IMR-90 (cell line): Measurements from ENCODE around the gene CINP. TPM values are rescaled to one million over a fixed set of nuclear protein-coding genes. Genes with fewer than 3 reads are reported as not detected.

Experiments
- ATAC-seq: fragments of 200-7000 bp; cut with Tn5 transposase; 2 replicates; pipeline ENCODE4 v1.9.1; 2020; ENCODE audit warnings: low read depth, mild to moderate bottlenecking, moderate library complexity
- BruUV-seq: library from RNA; stranded (reverse); fragments of 400-500 nt; replicated peaks from 2 replicates; lab custom pipeline; 2021; lab: Mats Ljungman, UMichigan
- CTCF ChIA-PET: fragments of 300-600 bp; formaldehyde crosslinking; extraction: SDS; loops from one replicate; lab custom pipeline; 2021; ENCODE audit warnings: antibody characterized with exemption; lab: Yijun Ruan, JAX
- POLR2A ChIA-PET: fragments of 300-600 bp; sonication (Branson Sonifier 250); formaldehyde crosslinking; loops from one replicate; lab custom pipeline; 2022; ENCODE audit warnings: antibody characterized with exemption; ENCODE audit not compliant: unreplicated experiment; lab: Charles Lee
- DNase-seq: peaks from one replicate; pipeline ENCODE4 v3.0.0; 2013
- H2AFZ ChIP-seq: replicated peaks from 2 replicates; pipeline ENCODE3; 2013; ENCODE audit warnings: low read length, mild to moderate bottlenecking; ENCODE audit not compliant: poor library complexity
- H2AK5ac ChIP-seq: 2 replicates; pipeline ENCODE4 v1.6.1; 2013; ENCODE audit warnings: low read depth, low read length, inconsistent platforms
- H2AK9ac ChIP-seq: replicated peaks from 2 replicates; pipeline ENCODE3; 2013; ENCODE audit warnings: mild to moderate bottlenecking, low read depth, low read length, moderate library complexity; ENCODE audit not compliant: poor library complexity
- H2BK120ac ChIP-seq: 2 replicates; pipeline ENCODE4 v1.6.1; 2013; ENCODE audit warnings: low read depth, low read length, inconsistent platforms
- H2BK15ac ChIP-seq: 3 replicates; pipeline ENCODE4 v1.6.1; 2013; ENCODE audit warnings: low read depth, low read length, inconsistent platforms
- H2BK20ac ChIP-seq: 2 replicates; pipeline ENCODE4 v1.6.1; 2013; ENCODE audit warnings: low read depth, mild to moderate bottlenecking, inconsistent platforms, low read length, moderate library complexity
- H2BK5ac ChIP-seq: 2 replicates; pipeline ENCODE4 v1.6.1; 2013; ENCODE audit warnings: mild to moderate bottlenecking, low read depth, low read length, inconsistent platforms; ENCODE audit not compliant: poor library complexity, severe bottlenecking
- H3K14ac ChIP-seq: replicated peaks from 2 replicates; pipeline ENCODE4 v1.6.1; 2013; ENCODE audit warnings: low read depth, low read length, inconsistent platforms
- H3K18ac ChIP-seq: 2 replicates; pipeline ENCODE4 v1.6.1; 2013; ENCODE audit warnings: low read depth, low read length, control low read depth
- H3K23ac ChIP-seq: 2 replicates; pipeline ENCODE4 v1.6.1; 2013; ENCODE audit warnings: low read depth, low read length, inconsistent platforms
- H3K27ac ChIP-seq: 2 replicates; pipeline ENCODE4 v1.5.1; 2013; ENCODE audit warnings: mild to moderate bottlenecking, control low read depth, low read length; ENCODE audit not compliant: insufficient read depth
- H3K27me3 ChIP-seq: 2 replicates; pipeline ENCODE4 v1.6.1; 2013; ENCODE audit warnings: low read length; ENCODE audit not compliant: control insufficient read depth, insufficient read depth
- H3K36me3 ChIP-seq: 2 replicates; pipeline ENCODE4 v1.6.1; 2013; ENCODE audit warnings: low read length, mixed read lengths; ENCODE audit not compliant: control insufficient read depth, insufficient read depth
- H3K4ac ChIP-seq: 2 replicates; pipeline ENCODE4 v1.6.1; 2013; ENCODE audit warnings: low read depth, low read length, inconsistent platforms
- H3K4me1 ChIP-seq: 2 replicates; pipeline ENCODE4 v1.6.1; 2013; ENCODE audit warnings: low read length, mixed read lengths; ENCODE audit not compliant: control insufficient read depth, insufficient read depth
- H3K4me2 ChIP-seq: 2 replicates; pipeline ENCODE4 v1.6.1; 2013; ENCODE audit warnings: low read depth, mild to moderate bottlenecking, control low read depth, low read length, moderate library complexity
- H3K4me3 ChIP-seq: 2 replicates; pipeline ENCODE4 v1.5.1; 2013; ENCODE audit warnings: low read depth, mild to moderate bottlenecking, control low read depth, low read length, moderate library complexity; ENCODE audit not compliant: insufficient read depth
- H3K56ac ChIP-seq: 2 replicates; pipeline ENCODE4 v1.6.1; 2013; ENCODE audit warnings: low read length, inconsistent platforms; ENCODE audit not compliant: insufficient read depth; ENCODE audit errors: extremely low read depth
- H3K79me1 ChIP-seq, 2 experiments: 2 replicates each; pipeline ENCODE4 v1.6.1; 2013; ENCODE audit warnings: low read length in 2 of 2, inconsistent platforms in 1 of 2, low read depth in 1 of 2
- H3K9ac ChIP-seq: 2 replicates; pipeline ENCODE4 v1.6.1; 2013; ENCODE audit warnings: low read depth, low read length, control low read depth
- H3K9me1 ChIP-seq: 2 replicates; pipeline ENCODE4 v1.6.1; 2013; ENCODE audit warnings: low read length, inconsistent platforms; ENCODE audit not compliant: insufficient read depth
- H3K9me3 ChIP-seq: 2 replicates; pipeline ENCODE4 v1.6.1; 2013; ENCODE audit warnings: low read length; ENCODE audit not compliant: control insufficient read depth, insufficient read depth
- H4K20me1 ChIP-seq: 2 replicates; pipeline ENCODE4 v1.6.1; 2013; ENCODE audit warnings: low read length, inconsistent platforms; ENCODE audit not compliant: insufficient read depth
- H4K5ac ChIP-seq: 2 replicates; pipeline ENCODE4 v1.6.1; 2013; ENCODE audit warnings: mild to moderate bottlenecking, low read depth, low read length, control low read depth
- H4K8ac ChIP-seq, 2 experiments: 2 replicates each; pipeline ENCODE4 v1.6.1; 2013; ENCODE audit warnings: low read depth in 2 of 2, low read length in 2 of 2, control low read depth in 1 of 2, inconsistent platforms in 1 of 2
- H4K91ac ChIP-seq: 2 replicates; pipeline ENCODE4 v1.6.1; 2013; ENCODE audit warnings: low read depth, low read length, inconsistent platforms; ENCODE audit not compliant: insufficient read depth
- BHLHE40 ChIP-seq: fragments of 150-350 bp; IDR thresholded peaks from 2 replicates; pipeline ENCODE4 v1.6.1; 2016; ENCODE audit warnings: mild to moderate bottlenecking, low read depth, low read length
- CEBPB ChIP-seq: IDR thresholded peaks from 2 replicates; pipeline ENCODE4 v1.6.1; 2012; ENCODE audit warnings: low read depth, low read length, improper control_type of control experiment
- CTCF ChIP-seq: conservative IDR thresholded peaks from 2 replicates; pipeline ENCODE4 v1.5.1; 2012; ENCODE audit warnings: mild to moderate bottlenecking, low read depth, low read length, improper control_type of control experiment
- FOS ChIP-seq: fragments of 150-350 bp; IDR thresholded peaks from 2 replicates; pipeline ENCODE4 v1.6.1; 2016; ENCODE audit warnings: low read depth, low read length
- MAFK ChIP-seq: IDR thresholded peaks from 2 replicates; pipeline ENCODE4 v1.6.1; 2012; ENCODE audit warnings: low read depth, low read length, improper control_type of control experiment
- MAZ ChIP-seq: IDR thresholded peaks from 2 replicates; pipeline ENCODE4 v1.6.1; 2012; ENCODE audit warnings: low read depth, mild to moderate bottlenecking, low read length, improper control_type of control experiment, moderate library complexity, borderline replicate concordance
- MXI1 ChIP-seq: IDR thresholded peaks from 2 replicates; pipeline ENCODE4 v1.6.1; 2012; ENCODE audit warnings: low read depth, mild to moderate bottlenecking, low read length, moderate library complexity, borderline replicate concordance
- NFE2L2 ChIP-seq: fragments of 150-350 bp; IDR thresholded peaks from 2 replicates; pipeline ENCODE4 v1.6.1; 2016; ENCODE audit warnings: low read depth, mild to moderate bottlenecking, low read length
- POLR2A ChIP-seq: IDR thresholded peaks from 2 replicates; pipeline ENCODE4 v1.6.1; 2012; ENCODE audit warnings: mild to moderate bottlenecking, low read depth, low read length
- RAD21 ChIP-seq: IDR thresholded peaks from 2 replicates; pipeline ENCODE4 v1.6.1; 2012; ENCODE audit warnings: low read length, improper control_type of control experiment
- RCOR1 ChIP-seq: IDR thresholded peaks from 2 replicates; pipeline ENCODE4 v1.6.1; 2012; ENCODE audit warnings: mild to moderate bottlenecking, low read length, improper control_type of control experiment; ENCODE audit not compliant: insufficient replicate concordance
- RFX5 ChIP-seq: IDR thresholded peaks from 2 replicates; pipeline ENCODE4 v1.8.0; 2012; ENCODE audit warnings: low read depth, mild to moderate bottlenecking, low read length, moderate library complexity
- USF2 ChIP-seq: fragments of 150-350 bp; IDR thresholded peaks from 2 replicates; pipeline ENCODE4 v1.6.1; 2017; ENCODE audit warnings: mild to moderate bottlenecking, antibody characterized with exemption, low read length, low read depth
- WGBS, 2 experiments: methylation state at CpG; one replicate each; pipeline versions ENCODE4 v1.1.5 to v1.1.7; 2013; ENCODE audit warnings: missing lambda C conversion rate in 2 of 2; ENCODE audit not compliant: insufficient read length in 1 of 2; ENCODE audit errors: extremely low coverage in 2 of 2; 5-methylcytosine and 5-hydroxymethylcytosine counted together
- dilution Hi-C: fragments of 300-500 bp; cut with HindIII; formaldehyde crosslinking; loops from one replicate; pipeline ENCODE4 v1.14.3; 2018; ENCODE audit warnings: low sequenced_read_pairs; ENCODE audit not compliant: unreplicated experiment
- in situ Hi-C: fragments of 300-500 bp; cut with MboI; formaldehyde crosslinking; loops from 3 replicates; pipeline ENCODE4 v1.14.3; 2019; ENCODE audit warnings: low sequenced_read_pairs, inconsistent platforms, mixed read lengths
- intact Hi-C: fragments of 100-400 bp; cut with micrococcal nuclease; formaldehyde crosslinking; loops from 2 replicates; pipeline ENCODE4 v1.10.0; 2022
- polyA plus RNA-seq, 3 experiments: library from polyadenylated mRNA; depleted of rRNA; stranded (reverse); fragments of >200 nt; gene quantifications; 2 replicates each; pipeline ENCODE4 v1.2.3, GENCODE V29; 2012; ENCODE audit warnings: low replicate concordance in 1 of 3
- total RNA-seq: library from RNA; depleted of rRNA; stranded (reverse); fragments of >200 nt; gene quantifications from 2 replicates; pipeline ENCODE4 v1.2.3, GENCODE V29; 2012

Gene CINP
- total and polyA plus RNA-seq, 2 of the 4 experiments (the other 2 are of a cell fraction), result 41.9 to 56.4 TPM

GRCh38 chr14:102304611-102305506 is 57.8 kb downstream of the CINP start, which contains the start of gene MOK:
Gene MOK, minus strand, starts transcription at chr14:102305164. Its CDS starts 196 bp downstream, at chr14:102304968.
- Histone ChIP-seq H3K9ac (peak within 1 kb of the TSS; percentile 60), H2AK5ac (no peak within 1 kb of the TSS), H3K14ac (0 out of 2 replicates have a peak within 1 kb of the TSS, but pooled peaks have one; percentile 69), H3K9me1 (no peaks in the 10 kb centered on the region), H3K36me3 (no peaks in the 10 kb centered on the region), H2BK120ac (no peak within 1 kb of the TSS), H2BK20ac (no peak within 1 kb of the TSS), H3K23ac (no peak within 1 kb of the TSS), H3K27ac (peak within 1 kb of the TSS; percentile 24; the same call in 1 of the 2 replicates), H3K4me1 (no peaks in the 10 kb centered on the region), H2BK15ac (no peak within 1 kb of the TSS), H2AFZ (peak within 1 kb of the TSS; percentile 98), H3K56ac (0 out of 2 replicates have a peak within 1 kb of the TSS, but pooled peaks have one; percentile 20), H3K18ac (no peak within 1 kb of the TSS), H3K4ac (0 out of 2 replicates have a peak within 1 kb of the TSS, but pooled peaks have one; percentile 19), H4K20me1 (no peaks in the 10 kb centered on the region), H2BK5ac (peak within 1 kb of the TSS; percentile 58), H3K4me3 (peak within 1 kb of the TSS; percentile 79), H4K5ac (no peak within 1 kb of the TSS), H2AK9ac (peak within 1 kb of the TSS; percentile 60), H3K4me2 (peak within 1 kb of the TSS; percentile 66), H3K9me3 (no peaks in the 10 kb centered on the region), H4K8ac (peak within 1 kb of the TSS in 1 of 2 experiments; percentile 86; a peak in 1 of 4 replicates), H3K79me1 (peaks cover 3 to 4% of the 10 kb centered on the region in 2 experiments; a peak in 1 of 4 replicates), H3K27me3 (no peaks in the 10 kb centered on the region), H4K91ac (0 out of 2 replicates have a peak within 1 kb of the TSS, but pooled peaks have one; percentile 26)
- DNase-seq (peak; percentile 95), ATAC-seq (peak; percentile 98)
- 0% methylated on average over 27 of the region's 53 CpGs; no CpG with 5 or more reads in 1 of the 2 experiments for WGBS, 2 experiments
- intact Hi-C loops (loop anchor here (2.0 kb wide), 1 partner anchor 70 kb away; no protein-coding TSS in a partner anchor), dilution Hi-C loops (no loop called here), in situ Hi-C loops (loop anchor here (25.0 kb wide), 3 partner anchors 218 to 543 kb away; partner anchors contain the start of genes DYNC1H1, HSP90AA1 and PPP2R5C)
- ChIA-PET POLR2A (interaction anchor here (0.6 to 0.9 kb wide), 2 partner anchors 10 to 229 kb away, joined by 3 to 4 read pairs; no protein-coding TSS in a partner anchor), CTCF (interaction anchor here (1.5 kb wide), 1 partner anchor 9 kb away, joined by 5 read pairs; no protein-coding TSS in a partner anchor)
- no TSS peak for BruUV-seq
- TF ChIP-seq BHLHE40 (no peak), USF2 (no peak), MAFK (no peak), MAZ (peak; percentile 74; the same call in 1 of the 2 replicates), POLR2A (0 out of 2 replicates have a peak, but pooled peaks have one; percentile 43), CTCF (no peak), RCOR1 (no peak), NFE2L2 (no peak), RAD21 (no peak), CEBPB (no peak), MXI1 (peak; percentile 82; the same call in 1 of the 2 replicates), RFX5 (no peak), FOS (no peak)
